Activated CD4-positive, alpha-beta T cell treated with anti-CD3 and anti-CD28 coated beads for 1 hour (primary cell): ENCODE results near the gene MSH3.

ENCODE experiments used
- DNase-seq: peaks from one replicate; pipeline ENCODE4 v3.0.0-alpha.2; 2020

MSH3 gene

GRCh38 chr5:80654391-80655230, at the start of gene MSH3, which contains the start of gene DHFR:
TSS of gene MSH3 (plus strand) at chr5:80654652. CDS start at chr5:80654728, 76 bp downstream.
TSS of gene DHFR (minus strand) at chr5:80654983. CDS start at chr5:80654489, 494 bp downstream.
- peak; percentile 74 for DNase-seq

- DNase-seq: no peak
Measured at GRCh38 chr5:80607343-80607742, 47.1 kb upstream of the MSH3 start.

GRCh38 chr5:80607832-80608231, 46.6 kb upstream of the MSH3 start:
- DNase-seq: no peak

- DNase-seq: no peak
Measured at GRCh38 chr5:80608731-80609130, 45.7 kb upstream of the MSH3 start.

- no peak for DNase-seq
Measured at GRCh38 chr5:80609692-80610091, 44.8 kb upstream of the MSH3 start.

GRCh38 chr5:80615266-80615914, 39.1 kb upstream of the MSH3 start:
- DNase-seq: no peak

- no peak for DNase-seq
Measured at GRCh38 chr5:80618438-80618837, 36.0 kb upstream of the MSH3 start.

- DNase-seq: no peak
Measured at GRCh38 chr5:80619086-80619485, 35.4 kb upstream of the MSH3 start.

- no peak for DNase-seq
Measured at GRCh38 chr5:80620211-80620610, 34.2 kb upstream of the MSH3 start.

- DNase-seq: no peak
Measured at GRCh38 chr5:80622756-80623155, 31.7 kb upstream of the MSH3 start.

GRCh38 chr5:80623999-80624398, 30.5 kb upstream of the MSH3 start:
- DNase-seq: no peak

- no peak for DNase-seq
Measured at GRCh38 chr5:80625230-80625629, 29.2 kb upstream of the MSH3 start.

GRCh38 chr5:80629281-80629680, 25.2 kb upstream of the MSH3 start:
- no peak for DNase-seq

GRCh38 chr5:80631278-80632259, 22.9 kb upstream of the MSH3 start:
- DNase-seq: no peak

- no peak for DNase-seq
Measured at GRCh38 chr5:80632700-80633099, 21.8 kb upstream of the MSH3 start.

GRCh38 chr5:80634193-80634592, 20.3 kb upstream of the MSH3 start:
- no peak for DNase-seq

- no peak for DNase-seq
Measured at GRCh38 chr5:80641353-80641752, 13.1 kb upstream of the MSH3 start.

GRCh38 chr5:80644900-80645299, 9.6 kb upstream of the MSH3 start:
- no peak for DNase-seq

- no peak for DNase-seq
Measured at GRCh38 chr5:80646926-80647325, 7.5 kb upstream of the MSH3 start.

- no peak for DNase-seq
Measured at GRCh38 chr5:80653502-80653901, 950 bp upstream of the MSH3 start.

GRCh38 chr5:80654054-80654390, 430 bp upstream of the MSH3 start:
- DNase-seq: no peak

- DNase-seq: no peak
Measured at GRCh38 chr5:80655231-80655774, 851 bp downstream of the MSH3 start.

GRCh38 chr5:80656425-80656824, 2.0 kb downstream of the MSH3 start:
- no peak for DNase-seq
